ENCODE measurements around the gene HS3ST2. TPM values are rescaled to one million over a fixed set of nuclear protein-coding genes. Genes with fewer than 3 reads are reported as not detected.

The HS3ST2 gene
- total RNA-seq, 2 donors from 2014 or later: 0.77 to 2.8 TPM

GRCh38 chr16:22855231-22855630 lies 41.3 kb downstream of the HS3ST2 start:
- WGBS: 52% methylated on average over 2 of the region's 2 CpGs
- TF ChIP-seq POLR2AphosphoS5 (IDR thresholded peaks at IDR 0.05) (no peak), CTCF (IDR thresholded peaks at IDR 0.05) (no peak), POLR2A (IDR thresholded peaks at IDR 0.05) (no peak)
- Histone ChIP-seq H3K36me3 (no peaks in the 10 kb centered on the region), H3K9me3 (no peaks in the 10 kb centered on the region), H3K4me1 (replicated peaks) (no peaks in the 10 kb centered on the region), H3K27ac (no peak overlapping the region), H3K4me3 (no peak overlapping the region), H3K27me3 (replicated peaks; ENCODE audit: insufficient read depth) (no peaks in the 10 kb centered on the region)
- no peak for DNase-seq (ENCODE audit: low spot score)
- intact Hi-C loops (cut with DNase I): no loop called here

GRCh38 chr16:22857296-22858025 lies 43.5 kb downstream of the HS3ST2 start:
- Histone ChIP-seq H3K36me3 (no peaks in the 10 kb centered on the region), H3K4me1 (replicated peaks) (no peaks in the 10 kb centered on the region), H3K27ac (no peak overlapping the region), H3K9me3 (no peaks in the 10 kb centered on the region), H3K4me3 (no peak overlapping the region), H3K27me3 (replicated peaks; ENCODE audit: insufficient read depth) (no peaks in the 10 kb centered on the region)
- intact Hi-C loops (cut with DNase I): no loop called here
- no peak for DNase-seq (ENCODE audit: low spot score)
- WGBS: 76% methylated on average over 12 of the region's 12 CpGs
- no peak for TF ChIP-seq CTCF (IDR thresholded peaks at IDR 0.05)
- TF ChIP-seq POLR2A (IDR thresholded peaks at IDR 0.05): no peak
- TF ChIP-seq POLR2AphosphoS5 (IDR thresholded peaks at IDR 0.05): no peak

- TF ChIP-seq POLR2AphosphoS5 (IDR thresholded peaks at IDR 0.05) (no peak), POLR2A (IDR thresholded peaks at IDR 0.05) (no peak), CTCF (IDR thresholded peaks at IDR 0.05) (no peak)
- DNase-seq (ENCODE audit: low spot score): no peak
- 83% methylated on average over 4 of the region's 4 CpGs for WGBS
Observed at GRCh38 chr16:22859925-22860324, 46.0 kb downstream of the HS3ST2 start.

GRCh38 chr16:22861580-22861979 lies 47.6 kb downstream of the HS3ST2 start:
- no peak overlapping the region for H3K27ac ChIP-seq
- H3K36me3 ChIP-seq: no peaks in the 10 kb centered on the region
- WGBS: 92% methylated on average over 3 of the region's 3 CpGs
- no peaks in the 10 kb centered on the region for H3K4me1 ChIP-seq (replicated peaks)
- no peaks in the 10 kb centered on the region for H3K27me3 ChIP-seq (replicated peaks; ENCODE audit: insufficient read depth)
- no peak overlapping the region for H3K4me3 ChIP-seq
- TF ChIP-seq POLR2A (IDR thresholded peaks at IDR 0.05) (no peak), POLR2AphosphoS5 (IDR thresholded peaks at IDR 0.05) (no peak), CTCF (IDR thresholded peaks at IDR 0.05) (no peak)
- no peak for DNase-seq (ENCODE audit: low spot score)
- no peaks in the 10 kb centered on the region for H3K9me3 ChIP-seq
- intact Hi-C loops (cut with DNase I): no loop called here

More at GRCh38 chr16:22859925-22860324, 46.0 kb downstream of the HS3ST2 start:
- Histone ChIP-seq H3K9me3 (no peaks in the 10 kb centered on the region), H3K27me3 (replicated peaks; ENCODE audit: insufficient read depth) (no peaks in the 10 kb centered on the region), H3K36me3 (no peaks in the 10 kb centered on the region), H3K4me1 (replicated peaks) (no peaks in the 10 kb centered on the region), H3K4me3 (no peak overlapping the region), H3K27ac (no peak overlapping the region)
- intact Hi-C loops (cut with DNase I): no loop called here

GRCh38 chr16:22862046-22862445 lies 48.1 kb downstream of the HS3ST2 start:
- no peak overlapping the region for H3K27ac ChIP-seq
- no peaks in the 10 kb centered on the region for H3K9me3 ChIP-seq
- no peaks in the 10 kb centered on the region for H3K36me3 ChIP-seq
- TF ChIP-seq POLR2A (IDR thresholded peaks at IDR 0.05) (no peak), CTCF (IDR thresholded peaks at IDR 0.05) (no peak), POLR2AphosphoS5 (IDR thresholded peaks at IDR 0.05) (no peak)
- no peaks in the 10 kb centered on the region for H3K4me1 ChIP-seq (replicated peaks)
- no peak for DNase-seq (ENCODE audit: low spot score)
- H3K4me3 ChIP-seq: no peak overlapping the region
- no peaks in the 10 kb centered on the region for H3K27me3 ChIP-seq (replicated peaks; ENCODE audit: insufficient read depth)
- intact Hi-C loops (cut with DNase I): no loop called here
